ENCODE data around the gene SGCB. TPM values are rescaled to one million over a fixed set of nuclear protein-coding genes. Genes with fewer than 3 reads are reported as not detected.

SGCB gene
- total RNA-seq, 1 experiment from 2014 or later, result 17.3 TPM

- Histone ChIP-seq H3K79me2 (ENCODE audit: low read length) (no peaks in the 10 kb centered on the region), H3K4me3 (ENCODE audit: low read length) (no peak overlapping the region), H2AFZ (ENCODE audit: low read length) (no peak overlapping the region), H3K36me3 (ENCODE audit: low read depth, low read length) (no peaks in the 10 kb centered on the region), H3K9me2 (replicated peaks; ENCODE audit: low read length) (no peaks in the 10 kb centered on the region), H3K4me1 (ENCODE audit: insufficient read depth, low read length) (no peaks in the 10 kb centered on the region), H3K27me3 (ENCODE audit: low read length) (no peaks in the 10 kb centered on the region), H3K9ac (ENCODE audit: low read length) (no peak overlapping the region), H3F3A (ENCODE audit: low read length, unreplicated experiment) (no peaks in the 10 kb centered on the region), H4K20me1 (ENCODE audit: low read length) (no peaks in the 10 kb centered on the region), H3K27ac (ENCODE audit: low read length) (no peak overlapping the region), H3K9me3 (ENCODE audit: low read length) (no peaks in the 10 kb centered on the region), H3K4me2 (ENCODE audit: low read length) (no peak overlapping the region)
- no TSS peak for BruUV-seq (replicated peaks)
- ChIA-PET CTCF (no interaction called here), POLR2A (ENCODE audit: unreplicated experiment) (no interaction called here)
- no peak for TF ChIP-seq EZH2 (IDR thresholded peaks at IDR 0.05; ENCODE audit: low read length, unreplicated experiment)
- no peak for TF ChIP-seq EZH2phosphoT487 (IDR thresholded peaks at IDR 0.05; ENCODE audit: borderline replicate concordance, low read length)
- TF ChIP-seq, protein P1, sequence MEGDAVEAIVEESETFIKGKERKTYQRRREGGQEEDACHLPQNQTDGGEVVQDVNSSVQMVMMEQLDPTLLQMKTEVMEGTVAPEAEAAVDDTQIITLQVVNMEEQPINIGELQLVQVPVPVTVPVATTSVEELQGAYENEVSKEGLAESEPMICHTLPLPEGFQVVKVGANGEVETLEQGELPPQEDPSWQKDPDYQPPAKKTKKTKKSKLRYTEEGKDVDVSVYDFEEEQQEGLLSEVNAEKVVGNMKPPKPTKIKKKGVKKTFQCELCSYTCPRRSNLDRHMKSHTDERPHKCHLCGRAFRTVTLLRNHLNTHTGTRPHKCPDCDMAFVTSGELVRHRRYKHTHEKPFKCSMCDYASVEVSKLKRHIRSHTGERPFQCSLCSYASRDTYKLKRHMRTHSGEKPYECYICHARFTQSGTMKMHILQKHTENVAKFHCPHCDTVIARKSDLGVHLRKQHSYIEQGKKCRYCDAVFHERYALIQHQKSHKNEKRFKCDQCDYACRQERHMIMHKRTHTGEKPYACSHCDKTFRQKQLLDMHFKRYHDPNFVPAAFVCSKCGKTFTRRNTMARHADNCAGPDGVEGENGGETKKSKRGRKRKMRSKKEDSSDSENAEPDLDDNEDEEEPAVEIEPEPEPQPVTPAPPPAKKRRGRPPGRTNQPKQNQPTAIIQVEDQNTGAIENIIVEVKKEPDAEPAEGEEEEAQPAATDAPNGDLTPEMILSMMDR (conservative IDR thresholded peaks at IDR 0.05; ENCODE audit: low read depth, low read length), result no peak
- ATAC-seq, result no peak
- no peak for DNase-seq
- intact Hi-C loops (cut with micrococcal nuclease), result no loop called here
Measured at GRCh38 chr4:52051615-52052474, 13.7 kb upstream of the SGCB start.

GRCh38 chr4:52051213-52051614 is 13.1 kb upstream of the SGCB start, which contains the start of gene SPATA18:
SPATA18 (plus strand) TSS chr4:52051304; CDS start chr4:52051705, 401 bp downstream.
- Histone ChIP-seq H3K4me2 (ENCODE audit: low read length) (no peak within 1 kb of the TSS), H2AFZ (ENCODE audit: low read length) (no peak within 1 kb of the TSS), H3K27ac (ENCODE audit: low read length) (no peak within 1 kb of the TSS), H3K27me3 (ENCODE audit: low read length) (no peaks in the 10 kb centered on the region), H3F3A (ENCODE audit: low read length, unreplicated experiment) (no peaks in the 10 kb centered on the region), H3K9me3 (ENCODE audit: low read length) (no peaks in the 10 kb centered on the region), H3K4me3 (ENCODE audit: low read length) (no peak within 1 kb of the TSS), H3K36me3 (ENCODE audit: low read depth, low read length) (no peaks in the 10 kb centered on the region), H3K9ac (ENCODE audit: low read length) (no peak within 1 kb of the TSS), H3K4me1 (ENCODE audit: insufficient read depth, low read length) (no peaks in the 10 kb centered on the region), H3K79me2 (ENCODE audit: low read length) (no peaks in the 10 kb centered on the region), H3K9me2 (replicated peaks; ENCODE audit: low read length) (no peaks in the 10 kb centered on the region), H4K20me1 (ENCODE audit: low read length) (no peaks in the 10 kb centered on the region)
- no TSS peak for BruUV-seq (replicated peaks)
- POLR2A ChIA-PET (ENCODE audit: unreplicated experiment), result no interaction called here
- intact Hi-C loops (cut with micrococcal nuclease), result no loop called here
- CTCF ChIA-PET, result no interaction called here
- DNase-seq (no peak), ATAC-seq (no peak)
- TF ChIP-seq EZH2phosphoT487 (IDR thresholded peaks at IDR 0.05; ENCODE audit: borderline replicate concordance, low read length) (no peak), EZH2 (IDR thresholded peaks at IDR 0.05; ENCODE audit: low read length, unreplicated experiment) (no peak)
- TF ChIP-seq, protein P1 (conservative IDR thresholded peaks at IDR 0.05; ENCODE audit: low read depth, low read length), result no peak

- DNase-seq, result no peak
- no peak overlapping the region for H3K4me3 ChIP-seq (ENCODE audit: low read length)
- H3K4me2 ChIP-seq (ENCODE audit: low read length), result no peak overlapping the region
- ChIA-PET POLR2A (ENCODE audit: unreplicated experiment) (no interaction called here), CTCF (no interaction called here)
- H3K9me3 ChIP-seq (ENCODE audit: low read length), result no peaks in the 10 kb centered on the region
- no peak overlapping the region for H2AFZ ChIP-seq (ENCODE audit: low read length)
- H4K20me1 ChIP-seq (ENCODE audit: low read length), result no peaks in the 10 kb centered on the region
- TF ChIP-seq, protein P1 (conservative IDR thresholded peaks at IDR 0.05; ENCODE audit: low read depth, low read length), result no peak
- TF ChIP-seq EZH2 (IDR thresholded peaks at IDR 0.05; ENCODE audit: low read length, unreplicated experiment), result no peak
- no peak for TF ChIP-seq EZH2phosphoT487 (IDR thresholded peaks at IDR 0.05; ENCODE audit: borderline replicate concordance, low read length)
- H3K36me3 ChIP-seq (ENCODE audit: low read depth, low read length), result no peaks in the 10 kb centered on the region
- intact Hi-C loops (cut with micrococcal nuclease), result no loop called here
- no peaks in the 10 kb centered on the region for H3F3A ChIP-seq (ENCODE audit: low read length, unreplicated experiment)
- no peaks in the 10 kb centered on the region for H3K27me3 ChIP-seq (ENCODE audit: low read length)
- no peaks in the 10 kb centered on the region for H3K4me1 ChIP-seq (ENCODE audit: insufficient read depth, low read length)
- no peak overlapping the region for H3K27ac ChIP-seq (ENCODE audit: low read length)
- no peak overlapping the region for H3K9ac ChIP-seq (ENCODE audit: low read length)
- ATAC-seq, result no peak
- BruUV-seq (replicated peaks), result no TSS peak
- H3K9me2 ChIP-seq (replicated peaks; ENCODE audit: low read length), result no peaks in the 10 kb centered on the region; the same call in 1 of the 2 replicates
- no peaks in the 10 kb centered on the region for H3K79me2 ChIP-seq (ENCODE audit: low read length)
Measured at GRCh38 chr4:52049266-52049665, 11.2 kb upstream of the SGCB start.

Measured in PC-3 (cell line).